ENCODE data around the gene PHETA1. TPM values are rescaled to one million over a fixed set of nuclear protein-coding genes. Genes with fewer than 3 reads are reported as not detected.
A peak's percentile ranks its signal among the peaks of the same experiment; 100 is the strongest.

Gene PHETA1
- total and polyA plus RNA-seq, 2 of the 13 experiments (the other 11 are each of a cell fraction or from before 2014, with no cell fraction given): 11.3 to 20.8 TPM

DNA sequence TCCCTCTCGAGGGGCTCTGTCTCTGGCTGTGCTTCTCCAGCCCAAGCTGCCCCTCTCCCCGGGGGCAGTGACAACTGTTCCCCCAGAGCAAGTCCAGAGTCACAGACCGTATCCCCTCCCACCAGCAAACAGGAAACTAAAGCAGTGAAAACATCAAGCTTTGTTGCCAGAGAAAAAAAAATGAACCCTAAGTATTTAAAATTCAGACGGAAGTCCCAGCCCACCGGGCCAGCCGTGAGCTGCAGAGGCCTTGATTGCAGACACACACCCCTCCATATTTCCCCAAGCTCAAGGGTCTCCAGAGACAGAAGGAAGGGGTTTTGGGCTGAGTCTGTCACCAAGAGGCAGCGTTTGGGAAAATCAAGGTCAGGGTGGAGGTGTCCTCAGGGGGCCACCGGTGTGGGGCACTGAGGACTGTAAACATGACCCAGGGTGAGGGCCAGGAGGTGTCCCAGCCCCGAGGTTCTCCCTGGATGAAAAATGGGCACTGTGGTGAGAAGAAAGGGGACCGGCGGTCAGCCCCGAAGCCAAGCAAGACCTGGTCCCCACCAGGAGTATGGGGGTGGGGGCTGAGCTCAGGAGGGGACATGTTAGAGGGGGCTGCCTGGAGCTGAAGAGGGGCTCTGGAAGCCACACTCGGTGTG lies 7.7 kb downstream of the PHETA1 start (continued):
- TF ChIP-seq, protein P1, sequence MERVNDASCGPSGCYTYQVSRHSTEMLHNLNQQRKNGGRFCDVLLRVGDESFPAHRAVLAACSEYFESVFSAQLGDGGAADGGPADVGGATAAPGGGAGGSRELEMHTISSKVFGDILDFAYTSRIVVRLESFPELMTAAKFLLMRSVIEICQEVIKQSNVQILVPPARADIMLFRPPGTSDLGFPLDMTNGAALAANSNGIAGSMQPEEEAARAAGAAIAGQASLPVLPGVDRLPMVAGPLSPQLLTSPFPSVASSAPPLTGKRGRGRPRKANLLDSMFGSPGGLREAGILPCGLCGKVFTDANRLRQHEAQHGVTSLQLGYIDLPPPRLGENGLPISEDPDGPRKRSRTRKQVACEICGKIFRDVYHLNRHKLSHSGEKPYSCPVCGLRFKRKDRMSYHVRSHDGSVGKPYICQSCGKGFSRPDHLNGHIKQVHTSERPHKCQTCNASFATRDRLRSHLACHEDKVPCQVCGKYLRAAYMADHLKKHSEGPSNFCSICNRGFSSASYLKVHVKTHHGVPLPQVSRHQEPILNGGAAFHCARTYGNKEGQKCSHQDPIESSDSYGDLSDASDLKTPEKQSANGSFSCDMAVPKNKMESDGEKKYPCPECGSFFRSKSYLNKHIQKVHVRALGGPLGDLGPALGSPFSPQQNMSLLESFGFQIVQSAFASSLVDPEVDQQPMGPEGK (CRISPR knock-in tag; IDR thresholded peaks at IDR 0.05): peak; percentile 47; the same call in 1 of the 2 replicates
- TF ChIP-seq HOXA3 (CRISPR knock-in tag; IDR thresholded peaks at IDR 0.05) (peak; percentile 2; the same call in 1 of the 2 replicates), DPF2 (CRISPR knock-in tag; IDR thresholded peaks at IDR 0.05; ENCODE audit: borderline replicate concordance, low read depth) (no peak), ZZZ3 (CRISPR knock-in tag; IDR thresholded peaks at IDR 0.05; ENCODE audit: borderline replicate concordance) (no peak), NCOA1 (CRISPR knock-in tag; IDR thresholded peaks at IDR 0.05) (no peak), BCL6 (CRISPR knock-in tag; IDR thresholded peaks at IDR 0.05) (peak; percentile 65), RORA (CRISPR knock-in tag; IDR thresholded peaks at IDR 0.05) (no peak), LCORL (IDR thresholded peaks at IDR 0.05) (no peak), LCORL (CRISPR knock-in tag; IDR thresholded peaks at IDR 0.05) (0 out of 2 replicates have a peak, but pooled peaks have one; percentile 17), POGZ (CRISPR knock-in tag; IDR thresholded peaks at IDR 0.05) (0 out of 2 replicates have a peak, but pooled peaks have one; percentile 31), ZNF629 (CRISPR knock-in tag; conservative IDR thresholded peaks at IDR 0.05) (no peak), ZNF253 (CRISPR knock-in tag; IDR thresholded peaks at IDR 0.05; ENCODE audit: borderline replicate concordance) (no peak), AKAP8 (CRISPR knock-in tag; IDR thresholded peaks at IDR 0.05) (0 out of 2 replicates have a peak, but pooled peaks have one; percentile 17), FLYWCH1 (CRISPR knock-in tag; IDR thresholded peaks at IDR 0.05) (no peak), PRPF4 (IDR thresholded peaks at IDR 0.05; ENCODE audit: low read depth, low read length, poor library complexity, severe bottlenecking) (no peak), ETV5 (CRISPR knock-in tag; IDR thresholded peaks at IDR 0.05; ENCODE audit: borderline replicate concordance) (no peak; the same call in 1 of the 2 replicates), TOPORS (CRISPR knock-in tag; IDR thresholded peaks at IDR 0.05) (no peak), TARDBP (CRISPR knock-in tag; IDR thresholded peaks at IDR 0.05) (0 out of 2 replicates have a peak, but pooled peaks have one; percentile 26), SETDB1 (CRISPR knock-in tag; IDR thresholded peaks at IDR 0.05; ENCODE audit: borderline replicate concordance) (no peak), ZNF891 (CRISPR knock-in tag; IDR thresholded peaks at IDR 0.05) (peak; percentile 69; the same call in 1 of the 2 replicates), ELF3 (CRISPR knock-in tag; IDR thresholded peaks at IDR 0.05) (0 out of 2 replicates have a peak, but pooled peaks have one; percentile 21), PHF21A (CRISPR knock-in tag; IDR thresholded peaks at IDR 0.05) (peak; percentile 14; the same call in 1 of the 2 replicates)
- TF ChIP-seq, protein P2, sequence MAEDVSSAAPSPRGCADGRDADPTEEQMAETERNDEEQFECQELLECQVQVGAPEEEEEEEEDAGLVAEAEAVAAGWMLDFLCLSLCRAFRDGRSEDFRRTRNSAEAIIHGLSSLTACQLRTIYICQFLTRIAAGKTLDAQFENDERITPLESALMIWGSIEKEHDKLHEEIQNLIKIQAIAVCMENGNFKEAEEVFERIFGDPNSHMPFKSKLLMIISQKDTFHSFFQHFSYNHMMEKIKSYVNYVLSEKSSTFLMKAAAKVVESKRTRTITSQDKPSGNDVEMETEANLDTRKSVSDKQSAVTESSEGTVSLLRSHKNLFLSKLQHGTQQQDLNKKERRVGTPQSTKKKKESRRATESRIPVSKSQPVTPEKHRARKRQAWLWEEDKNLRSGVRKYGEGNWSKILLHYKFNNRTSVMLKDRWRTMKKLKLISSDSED (CRISPR knock-in tag; IDR thresholded peaks at IDR 0.05): no peak
- TF ChIP-seq, protein P3, sequence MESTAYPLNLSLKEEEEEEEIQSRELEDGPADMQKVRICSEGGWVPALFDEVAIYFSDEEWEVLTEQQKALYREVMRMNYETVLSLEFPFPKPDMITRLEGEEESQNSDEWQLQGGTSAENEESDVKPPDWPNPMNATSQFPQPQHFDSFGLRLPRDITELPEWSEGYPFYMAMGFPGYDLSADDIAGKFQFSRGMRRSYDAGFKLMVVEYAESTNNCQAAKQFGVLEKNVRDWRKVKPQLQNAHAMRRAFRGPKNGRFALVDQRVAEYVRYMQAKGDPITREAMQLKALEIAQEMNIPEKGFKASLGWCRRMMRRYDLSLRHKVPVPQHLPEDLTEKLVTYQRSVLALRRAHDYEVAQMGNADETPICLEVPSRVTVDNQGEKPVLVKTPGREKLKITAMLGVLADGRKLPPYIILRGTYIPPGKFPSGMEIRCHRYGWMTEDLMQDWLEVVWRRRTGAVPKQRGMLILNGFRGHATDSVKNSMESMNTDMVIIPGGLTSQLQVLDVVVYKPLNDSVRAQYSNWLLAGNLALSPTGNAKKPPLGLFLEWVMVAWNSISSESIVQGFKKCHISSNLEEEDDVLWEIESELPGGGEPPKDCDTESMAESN (CRISPR knock-in tag; conservative IDR thresholded peaks at IDR 0.05): no peak
- TF ChIP-seq, protein P4, sequence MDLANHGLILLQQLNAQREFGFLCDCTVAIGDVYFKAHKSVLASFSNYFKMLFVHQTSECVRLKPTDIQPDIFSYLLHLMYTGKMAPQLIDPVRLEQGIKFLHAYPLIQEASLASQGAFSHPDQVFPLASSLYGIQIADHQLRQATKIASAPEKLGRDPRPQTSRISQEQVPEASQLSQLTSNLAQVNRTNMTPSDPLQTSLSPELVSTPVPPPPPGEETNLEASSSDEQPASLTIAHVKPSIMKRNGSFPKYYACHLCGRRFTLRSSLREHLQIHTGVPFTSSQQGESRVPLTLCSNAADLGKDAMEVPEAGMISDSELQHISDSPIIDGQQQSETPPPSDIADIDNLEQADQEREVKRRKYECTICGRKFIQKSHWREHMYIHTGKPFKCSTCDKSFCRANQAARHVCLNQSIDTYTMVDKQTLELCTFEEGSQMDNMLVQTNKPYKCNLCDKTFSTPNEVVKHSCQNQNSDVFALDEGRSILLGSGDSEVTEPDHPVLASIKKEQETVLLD (CRISPR knock-in tag; IDR thresholded peaks at IDR 0.05; ENCODE audit: low read depth): no peak
